ENCODE results near the gene TRAP1.
A peak's percentile ranks its signal among the peaks of the same experiment; 100 is the strongest.
"Not testable (repeated sequence)": the region's sequence is repeated elsewhere in the genome, so short reads cannot be mapped to it uniquely, and the experiment has no call there.

Gene TRAP1

DNA sequence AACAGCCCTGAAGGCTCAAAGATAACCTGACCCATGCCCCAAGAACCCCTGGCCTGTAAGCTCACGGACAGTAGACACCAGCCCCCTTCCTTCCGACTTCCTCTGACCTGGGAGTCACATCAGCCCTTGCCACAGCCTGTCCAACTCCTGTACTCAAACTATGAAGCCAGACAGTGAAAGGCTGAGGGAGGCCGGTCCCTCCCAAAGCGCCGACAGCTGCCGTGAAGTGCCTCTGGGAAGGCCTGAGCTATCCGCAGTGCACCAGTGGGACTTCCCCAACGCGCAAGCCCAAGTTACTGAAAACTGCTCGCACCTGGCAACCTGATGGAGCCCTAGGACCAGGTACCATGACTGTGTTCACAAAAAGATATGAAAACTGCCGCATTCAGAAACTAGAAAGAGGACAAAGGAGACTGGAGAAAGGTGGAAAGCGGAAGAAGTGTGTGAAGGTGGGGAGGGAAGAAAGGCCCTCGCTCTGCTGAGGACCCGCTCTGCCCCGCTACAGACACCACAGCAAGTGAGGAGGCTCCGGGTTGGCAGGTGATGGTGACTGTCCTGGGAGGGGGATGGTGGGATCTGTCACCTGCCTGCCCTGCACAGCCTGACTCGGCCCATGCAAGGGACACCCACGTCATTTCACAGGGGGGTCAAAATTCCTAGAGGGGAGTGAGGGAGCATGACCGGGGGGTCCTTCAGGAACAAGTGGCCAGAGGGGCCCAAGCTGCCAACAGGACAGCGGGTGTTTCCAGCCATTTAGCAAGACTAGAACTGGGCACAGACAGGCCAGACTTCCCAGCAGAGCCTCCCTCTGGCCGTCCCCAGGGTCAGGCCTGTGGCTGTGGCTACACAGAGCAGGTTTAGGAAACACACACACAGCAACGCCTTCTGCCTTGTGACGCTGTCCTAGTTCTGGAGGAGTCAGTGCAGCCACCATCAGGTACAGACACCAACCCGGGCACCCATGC lies 13.1 kb upstream of the TRAP1 start:
- no peak for TF ChIP-seq POLR2A (IDR thresholded peaks at IDR 0.05; ENCODE audit: low read length)
- no peak for DNase-seq

DNA sequence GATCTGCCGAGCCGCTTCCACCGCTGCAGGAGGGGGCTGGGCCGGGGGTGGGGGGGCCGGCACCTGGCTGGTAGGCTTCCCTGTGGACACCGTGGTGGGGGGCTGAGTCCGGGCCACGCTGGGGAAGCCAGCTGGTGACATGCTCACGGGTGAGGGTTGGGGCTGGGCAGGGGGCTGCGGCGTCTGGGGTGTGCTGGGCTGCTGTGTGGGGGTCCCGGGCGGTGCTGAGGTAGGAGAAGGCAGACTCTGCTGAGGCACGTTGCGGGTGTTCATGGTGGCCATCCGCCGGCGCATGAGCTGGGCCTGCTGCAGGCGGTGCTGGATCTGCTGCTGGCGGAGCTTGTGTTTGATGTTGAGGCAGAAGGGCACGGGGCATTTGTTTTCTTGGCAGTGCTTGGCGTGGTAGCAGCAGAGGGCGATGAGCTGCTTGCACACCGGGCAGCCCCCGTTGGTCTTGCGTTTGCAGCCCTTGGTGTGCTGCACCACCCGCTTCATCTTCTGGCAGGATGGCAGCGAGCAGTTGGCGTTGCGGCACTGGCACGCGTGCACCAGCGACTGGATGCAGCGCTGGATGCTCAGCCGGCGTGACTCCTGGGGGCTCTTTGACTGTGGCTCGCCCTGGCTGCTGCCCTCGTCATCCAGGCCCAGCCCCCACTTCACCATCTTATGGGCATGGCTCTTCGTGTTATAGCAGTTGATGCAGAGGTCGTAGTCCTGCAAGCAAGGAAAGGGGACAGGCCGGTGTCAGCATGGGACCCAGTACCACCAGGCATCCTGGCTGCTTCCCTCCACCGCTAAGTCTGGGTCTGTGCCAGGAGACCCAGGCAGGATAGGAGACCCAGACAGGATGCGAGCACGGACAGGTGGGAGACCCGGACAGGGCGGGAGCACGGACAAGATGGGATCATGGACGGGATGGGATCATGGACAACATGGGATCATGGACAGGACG lies 12.1 kb upstream of the TRAP1 start:
- TF ChIP-seq GATA1 (IDR thresholded peaks at IDR 0.05; ENCODE audit: low read depth, low read length) (no peak), POLR2A (IDR thresholded peaks at IDR 0.05; ENCODE audit: low read length) (no peak)
- no peak for DNase-seq

DNA sequence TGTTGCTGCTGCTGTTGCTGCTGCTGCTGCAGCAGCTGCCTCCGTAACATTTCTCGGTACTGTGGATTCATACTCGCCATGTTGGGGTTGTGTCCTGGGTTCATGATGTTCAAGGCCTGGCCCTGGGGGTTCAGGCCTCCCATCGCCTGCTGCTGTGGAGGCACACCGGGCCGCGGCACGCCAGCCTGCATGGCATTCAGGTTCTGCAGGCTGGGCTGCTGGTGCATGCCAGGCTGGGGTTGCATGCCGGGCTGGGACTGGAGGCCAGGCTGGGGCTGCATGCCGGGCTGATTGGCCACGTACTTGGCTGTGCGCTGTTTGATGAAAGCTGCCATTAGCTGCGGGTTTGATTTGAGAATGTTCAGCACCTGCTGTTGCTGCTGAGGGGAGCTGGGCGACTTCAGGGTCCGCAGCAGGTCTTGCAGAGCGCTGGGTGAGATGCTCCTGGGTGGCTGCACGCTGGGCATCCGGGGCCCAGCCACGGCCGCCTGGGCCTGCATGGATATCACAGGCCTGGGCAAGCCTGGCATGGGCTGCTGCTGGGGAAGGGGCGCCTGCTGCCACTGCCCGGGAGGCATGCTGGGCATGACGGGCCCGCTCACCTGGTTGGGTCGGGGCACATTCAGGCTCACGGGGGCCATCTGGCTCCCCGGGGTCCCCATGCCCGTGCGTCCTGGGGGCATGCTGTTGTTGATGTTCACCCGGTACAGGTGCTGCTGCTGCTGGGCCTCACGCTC lies 11.3 kb upstream of the TRAP1 start:
- DNase-seq: no peak
- no peak for TF ChIP-seq POLR2A (IDR thresholded peaks at IDR 0.05; ENCODE audit: low read length)
- TF ChIP-seq GATA1 (IDR thresholded peaks at IDR 0.05; ENCODE audit: low read depth, low read length): no peak

DNA sequence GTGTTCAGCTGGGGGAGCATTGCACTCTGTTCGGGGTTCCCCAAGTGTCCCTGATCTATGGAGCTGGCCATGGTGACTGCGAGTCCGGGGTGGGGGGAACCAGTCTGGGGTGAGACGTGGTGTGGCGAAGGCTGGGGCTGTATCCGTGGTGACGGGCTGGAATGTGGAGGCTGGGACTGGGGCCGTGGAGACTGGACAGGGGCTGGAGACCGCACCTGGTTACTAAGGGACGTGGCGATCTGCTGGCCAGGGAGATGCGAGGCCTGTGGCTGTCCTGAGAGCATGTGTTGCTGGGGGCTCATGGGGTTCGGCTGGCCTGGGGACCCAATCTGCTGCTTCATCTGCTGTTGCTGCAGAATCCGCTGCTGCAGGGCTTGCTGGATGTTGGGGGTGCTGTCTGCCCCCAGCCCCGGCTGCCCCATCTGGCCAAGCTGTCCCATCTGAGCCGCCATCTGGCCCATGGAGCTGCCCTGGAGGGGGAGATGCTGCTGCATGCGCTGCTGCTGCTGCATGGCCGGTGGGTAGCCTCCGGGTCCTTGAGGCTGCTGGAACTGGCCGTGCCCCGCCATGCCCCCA lies 10.6 kb upstream of the TRAP1 start:
- DNase-seq: no peak
- TF ChIP-seq GATA1 (IDR thresholded peaks at IDR 0.05; ENCODE audit: low read depth, low read length) (no peak), POLR2A (IDR thresholded peaks at IDR 0.05; ENCODE audit: low read length) (no peak)

DNA sequence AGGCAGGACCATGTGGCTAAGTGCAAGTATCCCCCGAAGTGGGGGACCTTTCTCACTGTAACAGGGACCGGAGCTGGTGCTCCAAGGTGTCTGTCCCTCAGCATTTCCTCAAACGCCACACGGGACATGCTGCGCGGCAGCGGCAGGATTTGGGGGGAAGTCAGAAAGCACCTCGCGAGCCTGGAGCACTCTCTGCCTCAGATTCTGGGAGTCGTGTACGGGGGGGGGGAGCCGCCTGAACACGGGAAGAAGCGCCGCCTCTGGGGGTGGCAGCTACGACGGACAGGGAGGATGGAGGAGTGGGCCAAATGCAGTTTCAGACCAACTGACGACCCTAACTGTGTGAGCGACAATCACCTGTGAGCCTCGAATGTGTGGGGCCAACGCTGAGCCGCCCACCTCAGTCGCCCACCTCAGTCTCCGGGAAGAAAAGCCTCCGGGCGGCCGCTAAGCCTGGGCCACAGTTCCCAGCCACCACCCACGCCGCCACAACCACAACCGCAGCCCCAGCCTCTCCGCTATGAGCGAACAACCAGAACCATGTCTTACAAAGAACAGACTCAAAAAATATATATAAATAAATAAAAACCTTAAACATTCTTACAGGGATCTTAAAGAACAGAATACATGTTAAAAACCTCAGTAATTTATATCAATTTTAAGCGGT lies 8.8 kb upstream of the TRAP1 start:
- no peak for TF ChIP-seq POLR2A (IDR thresholded peaks at IDR 0.05; ENCODE audit: low read length)
- no peak for TF ChIP-seq GATA1 (IDR thresholded peaks at IDR 0.05; ENCODE audit: low read depth, low read length)
- DNase-seq: no peak

DNA sequence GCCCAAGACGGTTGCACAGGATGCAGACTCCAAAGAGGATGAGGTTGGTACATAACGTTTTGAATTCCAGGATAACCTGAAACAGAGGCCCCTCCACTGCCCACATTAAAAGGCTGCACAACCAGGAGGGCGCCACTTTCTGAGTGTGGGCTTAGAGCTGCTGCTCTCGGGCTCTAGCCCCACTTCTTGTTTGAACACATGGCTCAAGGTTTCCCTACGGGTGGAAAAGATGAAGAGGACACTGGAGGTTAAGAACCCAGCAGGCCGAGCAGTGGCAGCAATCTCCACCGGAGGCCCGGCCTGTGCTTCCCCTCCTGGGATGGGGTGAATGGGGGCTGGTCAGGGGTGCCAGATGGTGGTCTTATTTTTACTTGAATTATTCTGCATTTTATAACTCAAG lies 8.0 kb upstream of the TRAP1 start:
- TF ChIP-seq GATA1 (IDR thresholded peaks at IDR 0.05; ENCODE audit: low read depth, low read length) (no peak), POLR2A (IDR thresholded peaks at IDR 0.05; ENCODE audit: low read length) (no peak)
- DNase-seq: no peak

DNA sequence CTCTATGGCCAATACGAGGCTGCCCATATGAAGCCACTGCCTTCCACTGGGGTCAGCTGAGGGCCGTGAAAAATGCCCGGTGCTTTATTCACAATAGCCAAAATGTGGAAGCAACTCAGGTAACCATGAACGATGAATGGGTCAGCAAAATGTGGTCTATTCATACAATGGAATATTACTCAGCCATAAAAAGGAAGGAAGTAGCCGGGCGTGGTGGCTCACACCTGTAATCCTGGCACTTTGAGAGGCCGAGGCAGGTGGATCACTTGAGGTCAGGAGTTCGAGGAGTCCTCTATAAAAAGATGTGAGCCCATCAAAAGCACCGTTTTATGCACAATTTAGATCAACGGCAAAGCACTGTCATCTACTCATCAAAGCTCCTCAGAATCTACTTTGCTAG lies 5.2 kb upstream of the TRAP1 start:
- no peak for DNase-seq

DNA sequence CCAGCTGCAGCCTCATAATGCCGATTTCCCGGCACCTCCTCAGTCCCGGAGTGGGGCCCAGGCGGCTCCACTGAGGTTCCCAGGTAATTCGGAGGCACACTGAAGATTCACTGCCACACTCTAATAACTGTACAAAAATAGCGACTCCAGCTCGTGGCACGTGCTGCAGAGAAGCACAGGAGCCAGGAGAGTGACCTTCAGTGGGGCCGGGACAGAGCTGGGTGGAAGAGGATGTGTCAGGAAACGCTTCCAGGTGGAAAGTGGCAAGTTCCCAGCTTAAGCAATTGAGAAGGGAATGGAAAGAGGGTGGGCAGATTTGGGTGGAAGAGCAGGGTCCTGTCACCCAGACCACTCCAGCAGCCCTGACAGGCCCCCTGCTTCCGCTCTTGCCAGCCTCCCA lies 3.1 kb upstream of the TRAP1 start:
- no peak for DNase-seq
- no peak for TF ChIP-seq GATA1 (IDR thresholded peaks at IDR 0.05; ENCODE audit: low read depth, low read length)
- TF ChIP-seq POLR2A (IDR thresholded peaks at IDR 0.05; ENCODE audit: low read length): no peak

More for the DNA sequence above, 5.2 kb upstream of the TRAP1 start:
- TF ChIP-seq POLR2A (IDR thresholded peaks at IDR 0.05; ENCODE audit: low read length) (no peak), GATA1 (IDR thresholded peaks at IDR 0.05; ENCODE audit: low read depth, low read length) (no peak)

DNA sequence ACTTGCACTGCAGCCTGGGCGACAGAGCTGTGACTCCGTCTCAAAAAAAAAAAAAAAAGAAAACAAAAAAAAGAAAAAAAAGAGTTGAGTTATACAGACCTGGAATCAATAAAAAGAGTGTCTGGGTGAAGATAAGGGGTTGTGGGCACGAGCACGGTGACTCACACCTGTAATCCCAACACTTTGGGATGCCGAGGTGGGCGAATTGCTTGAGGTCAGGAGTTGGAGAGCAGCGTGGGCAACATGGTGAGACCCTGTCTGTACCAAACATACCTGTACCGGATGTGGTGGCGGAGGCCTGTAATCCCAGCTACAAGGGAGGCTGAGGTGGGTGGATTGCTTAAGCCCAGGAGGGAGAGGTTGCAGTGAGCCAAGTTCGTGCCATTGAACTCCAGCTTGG lies 1.3 kb upstream of the TRAP1 start:
- no peak for DNase-seq
- TF ChIP-seq GATA1 (IDR thresholded peaks at IDR 0.05; ENCODE audit: low read depth, low read length): no peak
- TF ChIP-seq POLR2A (IDR thresholded peaks at IDR 0.05; ENCODE audit: low read length): no peak

DNA sequence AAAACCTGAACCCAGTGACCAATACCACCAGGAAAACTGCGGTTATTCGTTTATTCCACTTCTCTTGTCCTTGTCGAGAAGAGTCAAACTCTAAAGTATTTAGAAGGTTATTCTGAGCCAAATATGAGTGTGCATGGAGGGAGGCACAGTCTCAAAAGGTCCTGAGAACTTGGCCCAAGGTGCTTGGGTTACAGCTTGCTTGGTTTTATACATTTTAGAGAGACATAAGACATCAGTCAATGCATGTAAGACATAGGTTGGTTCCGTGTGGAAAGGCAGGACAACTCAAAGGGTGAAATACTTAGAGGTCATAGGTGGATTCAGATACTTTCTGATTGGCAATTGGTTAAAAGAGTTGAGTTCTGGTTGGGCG lies 681 bp upstream of the TRAP1 start:
- TF ChIP-seq POLR2A (IDR thresholded peaks at IDR 0.05; ENCODE audit: low read length): no peak
- no peak for TF ChIP-seq GATA1 (IDR thresholded peaks at IDR 0.05; ENCODE audit: low read depth, low read length)
- DNase-seq: no peak

DNA sequence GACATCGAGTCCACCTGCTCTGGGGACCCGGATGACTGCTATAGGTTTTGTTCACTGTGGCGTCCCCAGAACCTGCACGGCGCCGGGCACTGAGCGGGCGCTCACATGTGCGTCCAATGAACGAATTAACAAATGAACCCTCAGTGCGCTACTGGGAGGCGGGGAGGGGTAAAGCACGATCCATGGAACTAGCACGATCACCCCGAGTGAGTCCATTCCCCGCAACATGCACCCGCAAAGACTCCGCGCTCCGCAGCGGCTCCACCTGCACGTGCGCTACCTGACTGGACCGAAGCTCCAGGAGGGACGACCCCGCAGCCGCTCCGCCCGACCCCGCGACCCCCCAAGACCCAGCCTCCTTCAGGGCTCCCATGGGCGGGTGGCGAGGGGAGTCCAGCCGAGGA lies 491 bp downstream of the TRAP1 start:
- DNase-seq: peak; percentile 69 to 72
- no peak for TF ChIP-seq POLR2A (IDR thresholded peaks at IDR 0.05; ENCODE audit: low read length)
- TF ChIP-seq GATA1 (IDR thresholded peaks at IDR 0.05; ENCODE audit: low read depth, low read length): no peak

DNA sequence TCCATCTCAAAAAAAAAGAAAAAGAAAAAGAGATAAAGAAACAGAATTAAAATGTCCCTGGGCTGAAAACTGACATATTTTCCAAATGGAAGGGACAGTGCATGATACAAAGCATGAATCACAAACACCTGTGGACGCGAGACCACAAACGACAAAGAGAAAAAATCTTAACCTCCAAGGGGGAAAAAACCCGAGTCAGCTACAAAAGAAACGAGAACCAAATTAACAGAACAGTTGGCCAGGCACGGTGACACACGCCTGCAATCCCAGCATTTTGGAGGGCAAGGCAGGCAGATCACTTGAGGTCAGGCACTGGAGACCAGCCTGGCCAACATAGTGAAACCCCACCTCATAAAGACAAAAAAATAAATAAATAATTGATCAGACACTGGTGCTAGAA lies 1.9 kb downstream of the TRAP1 start:
- DNase-seq: no peak
- TF ChIP-seq GATA1 (IDR thresholded peaks at IDR 0.05; ENCODE audit: low read depth, low read length) (no peak), POLR2A (IDR thresholded peaks at IDR 0.05; ENCODE audit: low read length) (no peak)

DNA sequence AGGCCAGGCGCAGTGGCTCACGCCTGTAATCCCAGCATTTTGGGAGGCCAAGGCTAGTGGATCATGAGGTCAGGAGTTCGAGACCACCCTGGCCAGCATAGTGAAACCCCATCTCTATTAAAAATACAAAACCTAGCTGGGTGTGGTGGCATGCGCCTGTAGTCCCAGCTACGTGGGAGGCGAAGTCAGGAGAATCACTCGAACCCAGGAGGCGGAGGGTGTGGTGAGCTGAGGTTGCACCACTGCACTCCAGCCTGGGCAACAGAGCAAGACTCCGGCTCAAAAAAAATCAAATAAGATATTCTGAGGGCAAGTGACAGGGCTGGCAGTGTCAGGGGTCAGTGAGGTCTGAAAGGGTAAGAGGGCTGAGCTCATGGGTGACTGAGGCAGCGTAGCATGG lies 2.9 kb downstream of the TRAP1 start:
- not testable (repeated sequence) for DNase-seq

All from erythroblast (primary cell).